Heart left ventricle (tissue), 16 donors: ENCODE data around the gene SLIT3. TPM values are rescaled to one million over a fixed set of nuclear protein-coding genes. Genes with fewer than 3 reads are reported as not detected.

Experiments used
- ATAC-seq, 4 donors: fragments of 200-7000 bp; cut with Tn5 transposase; one replicate each; pipeline ENCODE4 v1.9.1; 2020 to 2022; ENCODE audit warnings: moderate library complexity in 4 of 4, mild to moderate bottlenecking in 3 of 4, moderate number of reproducible peaks in 1 of 4
- DNase-seq, 5 donors: peaks; one replicate each; pipeline ENCODE4 v3.0.0-alpha.2; 2020
- H3K27ac ChIP-seq, 12 donors: fragments of 200-600 bp; sonication (generic) in 4 of 12; one replicate each; pipeline versions ENCODE4 v1.5.0 to v1.8.0; 2016 to 2022; ENCODE audit warnings: mild to moderate bottlenecking in 2 of 12
- H3K27me3 ChIP-seq, 9 donors: fragments of 200-600 bp; sonication (generic) in 2 of 9; one replicate each; pipeline versions ENCODE4 v1.5.1 to v1.8.0; 2016 to 2022; ENCODE audit warnings: mild to moderate bottlenecking in 3 of 9
- H3K36me3 ChIP-seq, 9 donors: fragments of 200-600 bp; sonication (generic) in 2 of 9; one replicate each; pipeline versions ENCODE4 v1.5.0 to v1.8.0; 2018 to 2022; ENCODE audit warnings: mild to moderate bottlenecking in 2 of 9
- H3K4me1 ChIP-seq, 12 donors: fragments of 200-600 bp; sonication (generic) in 4 of 12; one replicate each; pipeline versions ENCODE4 v1.5.0 to v1.8.0; 2016 to 2022; ENCODE audit warnings: mild to moderate bottlenecking in 3 of 12
- H3K4me3 ChIP-seq, 12 donors: fragments of 200-600 bp; sonication (generic) in 4 of 12; one replicate each; pipeline versions ENCODE4 v1.5.0 to v1.8.0; 2017 to 2022; ENCODE audit warnings: mild to moderate bottlenecking in 9 of 12, moderate library complexity in 4 of 12
- H3K9me3 ChIP-seq, 12 donors: fragments of 200-600 bp; sonication (generic) in 4 of 12; one replicate each; pipeline versions ENCODE4 v1.5.0 to v1.8.0; 2016 to 2022; ENCODE audit warnings: mild to moderate bottlenecking in 1 of 12
- POLR2A ChIP-seq, 2 donors: fragments of 450-650 bp; IDR thresholded peaks; one replicate each; pipeline ENCODE4 v1.6.1; 2017; ENCODE audit warnings: antibody characterized with exemption in 2 of 2, mild to moderate bottlenecking in 2 of 2, moderate library complexity in 2 of 2
- WGBS, 4 donors: extraction: QIAGEN DNeasy Blood & Tissue Kit in 2 of 4; methylation state at CpG; one replicate each; pipeline versions ENCODE4 v1.1.5 to v1.1.7; 2013 to 2018; 5-methylcytosine and 5-hydroxymethylcytosine counted together
- intact Hi-C, 10 donors: fragments of 100-400 bp; cut with DNase I; formaldehyde crosslinking; loops; one replicate each; pipeline versions ENCODE4 v1.11.1 to v1.14.2; 2022
- polyA plus RNA-seq, 2 donors: library from polyadenylated mRNA; stranded (reverse); fragments of 200-250 nt; gene quantifications; one replicate each; pipeline ENCODE4 v1.2.3, GENCODE V29; 2013
- total RNA-seq, 9 donors: library from RNA; depleted of rRNA in 2 of 9; stranded (reverse); fragments of >200 nt in 2 of 9; fragmentation: NEBNext Ultra II Directional in 3 of 9; extraction: Animal tissue kit (Norgen Biotek cat#: 25700) in 3 of 9; gene quantifications; one replicate each; pipeline versions ENCODE4 v1.1.0 to v1.2.4, GENCODE V29; 2016 to 2023
- TF ChIP-seq, protein P1 (sequence below), 12 donors: fragments of 200-600 bp; sonication (generic) in 4 of 12; IDR thresholded peaks; one replicate each; pipeline versions ENCODE4 v1.5.0 to v1.8.0; 2018 to 2022; ENCODE audit warnings: antibody characterized with exemption in 12 of 12, mild to moderate bottlenecking in 5 of 12
- donor health status: ischemic (EF 13 %, LVEDD 7.1; RV severe dilation, severe dysfunction).
- donor health status: healthy with polysubstance abuse.
- donor health status: DM: no; HTN: yes; CAD: no.
- donor health status: DM: no; HTN: no; CAD: no.
- donor health status: ischemic (EF 25% LVEDD 6.9; RV normal size, moderate dysfunction).
- donor health status: ischemic (EF 25% LVEDD 5.7; RV mildly dilated, moderate dysfunction).
- donor health status: healthy.
- donor health status: DM: yes; HTN: yes; CAD: no.
- donor health status: ischemic (EF 35%, LVEDD 5.7; RV mildly dilated, moderate dysfunction).
- donor health status: nonischemic (EF 11% LVEDD 7.7; RV severe dilation, severe dysfunction).
- donor health status: DM: yes; HTN: yes; CAD: no.
- donor health status: PGD.
- donor health status: ischemic (EF 29% LVEDD 5.4; RV normal size, mild dysfunction).
- donor health status: nonischemic (EF 23%, LVEDD 6.1; RV moderate dilation, normal function).

SLIT3 gene
- total and polyA plus RNA-seq, 11 donors = 2.3 to 40.3 (median 14.4) TPM

DNA sequence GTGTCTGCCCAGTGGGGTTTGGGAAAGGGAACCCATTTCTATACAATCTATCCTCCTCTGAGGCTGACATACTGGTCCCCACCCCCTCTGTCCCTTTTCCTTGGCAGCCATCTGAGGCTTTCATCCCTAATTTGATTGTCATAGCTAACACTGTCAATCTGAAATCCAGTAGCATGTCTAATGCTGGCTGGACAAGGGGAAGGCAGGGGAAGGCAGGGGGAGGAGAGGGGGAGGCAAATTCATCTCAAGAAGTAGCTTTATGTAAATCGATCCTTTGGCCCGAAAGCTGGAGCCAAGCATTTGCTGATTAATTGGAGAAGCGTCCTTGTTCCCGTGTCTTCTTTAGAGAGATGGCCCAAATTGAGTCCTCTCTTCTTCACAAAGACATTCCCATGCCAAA is 407.7 kb downstream of the SLIT3 start:
- Histone ChIP-seq H3K4me3 (no peak overlapping the region), H3K27ac (no peak overlapping the region), H3K27me3 (no peaks in the 10 kb centered on the region), H3K36me3 (no peaks in the 10 kb centered on the region), H3K4me1 (no peaks in the 10 kb centered on the region), H3K9me3 (no peaks in the 10 kb centered on the region)
- no peak for ATAC-seq
- DNase-seq = no peak
- no peak for TF ChIP-seq POLR2A (IDR thresholded peaks at IDR 0.05)
- TF ChIP-seq, protein P1, sequence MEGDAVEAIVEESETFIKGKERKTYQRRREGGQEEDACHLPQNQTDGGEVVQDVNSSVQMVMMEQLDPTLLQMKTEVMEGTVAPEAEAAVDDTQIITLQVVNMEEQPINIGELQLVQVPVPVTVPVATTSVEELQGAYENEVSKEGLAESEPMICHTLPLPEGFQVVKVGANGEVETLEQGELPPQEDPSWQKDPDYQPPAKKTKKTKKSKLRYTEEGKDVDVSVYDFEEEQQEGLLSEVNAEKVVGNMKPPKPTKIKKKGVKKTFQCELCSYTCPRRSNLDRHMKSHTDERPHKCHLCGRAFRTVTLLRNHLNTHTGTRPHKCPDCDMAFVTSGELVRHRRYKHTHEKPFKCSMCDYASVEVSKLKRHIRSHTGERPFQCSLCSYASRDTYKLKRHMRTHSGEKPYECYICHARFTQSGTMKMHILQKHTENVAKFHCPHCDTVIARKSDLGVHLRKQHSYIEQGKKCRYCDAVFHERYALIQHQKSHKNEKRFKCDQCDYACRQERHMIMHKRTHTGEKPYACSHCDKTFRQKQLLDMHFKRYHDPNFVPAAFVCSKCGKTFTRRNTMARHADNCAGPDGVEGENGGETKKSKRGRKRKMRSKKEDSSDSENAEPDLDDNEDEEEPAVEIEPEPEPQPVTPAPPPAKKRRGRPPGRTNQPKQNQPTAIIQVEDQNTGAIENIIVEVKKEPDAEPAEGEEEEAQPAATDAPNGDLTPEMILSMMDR (IDR thresholded peaks at IDR 0.05) = no peak
- intact Hi-C loops = no loop called here
- 85 to 92% (median 90%) methylated on average over 4 of the region's 4 CpGs for WGBS, 4 donors

GRCh38 chr5:168892618-168893186 is 408.2 kb downstream of the SLIT3 start:
- DNase-seq (no peak), ATAC-seq (no peak)
- no peak overlapping the region for H3K27ac ChIP-seq
- H3K4me1 ChIP-seq = no peaks in the 10 kb centered on the region
- no peaks in the 10 kb centered on the region for H3K27me3 ChIP-seq
- intact Hi-C loops = no loop called here
- WGBS, 4 donors = 79 to 82% (median 80%) methylated on average over 5 of the region's 5 CpGs
- TF ChIP-seq, protein P1 (IDR thresholded peaks at IDR 0.05) = no peak
- no peak for TF ChIP-seq POLR2A (IDR thresholded peaks at IDR 0.05)
- H3K4me3 ChIP-seq = no peak overlapping the region
- no peaks in the 10 kb centered on the region for H3K36me3 ChIP-seq
- no peaks in the 10 kb centered on the region for H3K9me3 ChIP-seq

DNA sequence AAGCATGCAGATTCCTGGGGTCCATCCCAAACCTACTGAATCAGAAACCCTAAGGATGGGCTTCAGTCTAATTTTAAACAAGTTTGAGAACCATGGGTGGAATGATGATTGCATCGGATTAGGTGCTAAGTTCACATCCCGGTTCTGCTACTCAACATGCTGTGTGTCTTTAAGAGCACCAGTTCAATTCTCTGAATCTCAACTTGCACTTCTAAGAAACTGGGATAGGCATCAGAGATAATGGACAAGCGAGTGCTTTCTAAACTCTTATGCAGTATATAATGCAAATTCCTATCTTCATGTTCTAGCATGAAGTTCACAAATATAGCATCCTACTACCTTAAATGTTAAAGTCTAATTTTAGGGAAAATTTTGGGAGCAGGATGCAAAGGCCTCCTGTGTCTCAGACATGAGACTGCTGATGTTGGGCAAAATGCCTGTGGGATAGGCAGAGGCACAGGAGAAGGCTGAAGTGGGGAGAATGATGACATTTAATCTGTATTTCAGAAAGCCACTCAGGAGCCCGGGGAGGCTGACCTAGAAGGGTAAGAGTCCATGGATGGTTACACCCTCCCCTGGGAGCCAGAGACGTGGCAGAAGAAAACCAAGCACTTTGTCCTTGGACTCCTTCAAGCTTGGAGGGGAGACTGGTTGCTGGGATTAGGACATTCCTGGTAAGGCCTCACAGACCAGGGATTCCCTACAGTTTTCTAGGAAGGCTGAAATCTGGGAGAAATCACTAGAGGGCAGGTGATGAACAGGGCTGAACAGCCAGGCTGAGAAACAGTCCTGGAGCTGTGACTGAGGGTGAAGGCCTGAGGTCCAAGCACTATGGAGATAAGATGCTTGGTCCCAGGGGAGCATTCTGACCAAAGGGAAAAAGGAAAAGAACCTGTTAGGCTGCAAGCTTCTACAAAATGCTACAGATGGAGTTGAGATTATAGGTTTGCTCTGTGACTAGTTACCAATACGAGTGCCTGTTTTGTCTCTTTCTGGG is 409.8 kb downstream of the SLIT3 start:
- Histone ChIP-seq H3K4me3 (no peak overlapping the region), H3K9me3 (no peaks in the 10 kb centered on the region), H3K36me3 (no peaks in the 10 kb centered on the region), H3K4me1 (peaks cover 0 to 11% (median 0%) of the 10 kb centered on the region in 12 donors), H3K27me3 (no peaks in the 10 kb centered on the region), H3K27ac (no peak overlapping the region)
- DNase-seq = no peak
- 77 to 90% (median 83%) methylated on average over 6 of the region's 6 CpGs for WGBS, 4 donors
- intact Hi-C loops = no loop called here
- TF ChIP-seq, protein P1 (IDR thresholded peaks at IDR 0.05) = no peak
- no peak for TF ChIP-seq POLR2A (IDR thresholded peaks at IDR 0.05)
- no peak for ATAC-seq

DNA sequence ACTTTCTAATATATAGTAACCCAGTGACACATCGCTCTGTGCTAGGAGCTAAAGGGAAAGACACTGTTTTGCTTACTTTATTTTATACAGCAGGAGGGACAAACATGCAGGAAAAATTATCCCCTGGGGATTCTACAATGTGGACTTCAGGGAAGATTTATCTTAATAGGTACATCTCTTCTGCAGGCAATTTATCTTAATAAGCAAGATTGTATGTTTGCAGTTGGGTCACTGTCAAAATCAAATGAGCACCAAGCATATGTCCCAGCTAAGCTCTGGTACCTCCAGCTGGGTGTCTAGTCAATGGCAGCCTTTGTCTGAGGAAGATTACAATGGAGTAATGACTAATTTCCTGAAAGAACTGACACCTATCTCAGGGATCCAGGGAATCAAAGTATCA is 411.9 kb downstream of the SLIT3 start:
- Histone ChIP-seq H3K9me3 (no peaks in the 10 kb centered on the region), H3K27me3 (no peaks in the 10 kb centered on the region), H3K36me3 (no peaks in the 10 kb centered on the region), H3K4me1 (peaks cover 0 to 24% (median 6%) of the 10 kb centered on the region in 12 donors), H3K27ac (no peak overlapping the region), H3K4me3 (no peak overlapping the region)
- ATAC-seq (no peak), DNase-seq (no peak)
- TF ChIP-seq, protein P1 (IDR thresholded peaks at IDR 0.05) = no peak
- TF ChIP-seq POLR2A (IDR thresholded peaks at IDR 0.05) = no peak
- 95 to 100% (median 98%) methylated on average over 1 of the region's 1 CpG for WGBS, 4 donors
- intact Hi-C loops = loop anchor here in 1 of 10 donors (10.0 kb wide), 1 partner anchor 134 kb away; no protein-coding TSS in a partner anchor
